Measurements from ENCODE around the gene LRRTM4.

DNA sequence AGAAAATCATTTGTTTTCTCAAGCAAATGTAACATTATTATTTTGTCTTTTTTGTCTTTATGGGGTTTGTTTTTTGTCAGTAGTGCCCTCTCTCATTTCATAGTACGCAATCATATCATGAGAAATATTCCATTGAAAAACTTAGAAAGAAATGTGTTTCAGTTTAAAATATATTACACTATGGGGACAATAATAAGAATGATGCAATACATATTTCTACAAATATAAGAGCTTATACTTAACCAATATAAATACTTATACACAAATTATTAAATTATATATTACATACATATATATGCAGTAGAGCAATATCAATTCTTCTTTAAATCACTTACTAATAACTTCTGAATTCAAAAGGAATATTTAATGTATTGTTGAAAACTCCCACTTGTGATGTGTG is 13.7 kb downstream of the LRRTM4 start:
- TF ChIP-seq, protein P1, sequence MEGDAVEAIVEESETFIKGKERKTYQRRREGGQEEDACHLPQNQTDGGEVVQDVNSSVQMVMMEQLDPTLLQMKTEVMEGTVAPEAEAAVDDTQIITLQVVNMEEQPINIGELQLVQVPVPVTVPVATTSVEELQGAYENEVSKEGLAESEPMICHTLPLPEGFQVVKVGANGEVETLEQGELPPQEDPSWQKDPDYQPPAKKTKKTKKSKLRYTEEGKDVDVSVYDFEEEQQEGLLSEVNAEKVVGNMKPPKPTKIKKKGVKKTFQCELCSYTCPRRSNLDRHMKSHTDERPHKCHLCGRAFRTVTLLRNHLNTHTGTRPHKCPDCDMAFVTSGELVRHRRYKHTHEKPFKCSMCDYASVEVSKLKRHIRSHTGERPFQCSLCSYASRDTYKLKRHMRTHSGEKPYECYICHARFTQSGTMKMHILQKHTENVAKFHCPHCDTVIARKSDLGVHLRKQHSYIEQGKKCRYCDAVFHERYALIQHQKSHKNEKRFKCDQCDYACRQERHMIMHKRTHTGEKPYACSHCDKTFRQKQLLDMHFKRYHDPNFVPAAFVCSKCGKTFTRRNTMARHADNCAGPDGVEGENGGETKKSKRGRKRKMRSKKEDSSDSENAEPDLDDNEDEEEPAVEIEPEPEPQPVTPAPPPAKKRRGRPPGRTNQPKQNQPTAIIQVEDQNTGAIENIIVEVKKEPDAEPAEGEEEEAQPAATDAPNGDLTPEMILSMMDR (IDR thresholded peaks at IDR 0.05) = no peak
- no peak for TF ChIP-seq POLR2A (IDR thresholded peaks at IDR 0.05)

Measured in vagina (tissue), 2 donors.